Loucy (cell line): Measurements from ENCODE around the gene OVOL2.

Source experiments
- H2AFZ ChIP-seq: fragments of 200-600 bp; sonication (generic); 2 replicates; pipeline ENCODE4 v1.6.0; 2016; ENCODE audit warnings: antibody characterized with exemption, mild to moderate bottlenecking, low read length, moderate library complexity
- H3F3A ChIP-seq: fragments of 200-600 bp; 2 replicates; pipeline ENCODE4 v1.6.0; 2016; ENCODE audit warnings: antibody characterized with exemption, low read depth, mild to moderate bottlenecking
- H3K27me3 ChIP-seq: fragments of 200-600 bp; sonication (generic); 2 replicates; pipeline ENCODE4 v1.6.1; 2014; ENCODE audit warnings: low read length, mild to moderate bottlenecking; ENCODE audit not compliant: insufficient read depth, poor library complexity, severe bottlenecking
- H3K36me3 ChIP-seq: fragments of 200-600 bp; sonication (generic); 2 replicates; pipeline ENCODE4 v1.6.1; 2016; ENCODE audit warnings: low read length; ENCODE audit not compliant: insufficient read depth
- H3K4me1 ChIP-seq: fragments of 200-600 bp; sonication (generic); 2 replicates; pipeline ENCODE4 v1.5.1; 2014; ENCODE audit warnings: low read length, mild to moderate bottlenecking; ENCODE audit not compliant: insufficient read depth, poor library complexity, severe bottlenecking
- H3K4me2 ChIP-seq: fragments of 200-600 bp; sonication (generic); 2 replicates; pipeline ENCODE4 v1.6.0; 2014; ENCODE audit warnings: antibody characterized with exemption, low read length, low read depth, mild to moderate bottlenecking; ENCODE audit not compliant: poor library complexity, severe bottlenecking
- H3K4me3 ChIP-seq: fragments of 200-600 bp; sonication (generic); 2 replicates; pipeline ENCODE4 v1.5.1; 2014; ENCODE audit warnings: low read length, mild to moderate bottlenecking, mixed read lengths; ENCODE audit not compliant: poor library complexity, severe bottlenecking
- H3K79me2 ChIP-seq: fragments of 200-600 bp; sonication (generic); 2 replicates; pipeline ENCODE4 v1.6.1; 2014; ENCODE audit warnings: low read length; ENCODE audit not compliant: insufficient read depth
- H3K9ac ChIP-seq: fragments of 200-600 bp; sonication (generic); 2 replicates; pipeline ENCODE4 v1.6.0; 2014; ENCODE audit warnings: mild to moderate bottlenecking, low read depth, low read length, moderate library complexity; ENCODE audit not compliant: poor library complexity, severe bottlenecking
- H3K9me2 ChIP-seq: fragments of 200-600 bp; sonication (generic); replicated peaks from 2 replicates; pipeline ENCODE4 v1.6.1; 2016; ENCODE audit warnings: low read depth, low read length, mixed read lengths
- H3K9me3 ChIP-seq: fragments of 200-600 bp; sonication (generic); 2 replicates; pipeline ENCODE4 v1.6.1; 2014; ENCODE audit warnings: mild to moderate bottlenecking, antibody characterized with exemption, low read length, low read depth; ENCODE audit not compliant: insufficient read depth
- H4K20me1 ChIP-seq: fragments of 200-600 bp; sonication (generic); 2 replicates; pipeline ENCODE4 v1.6.0; 2014; ENCODE audit warnings: antibody characterized with exemption, low read length, mild to moderate bottlenecking; ENCODE audit not compliant: insufficient read depth, poor library complexity, severe bottlenecking
- EZH2phosphoT487 ChIP-seq: fragments of 200-600 bp; IDR thresholded peaks from 2 replicates; pipeline ENCODE4 v1.6.1; 2018; ENCODE audit warnings: antibody characterized with exemption, mild to moderate bottlenecking, moderate library complexity, borderline replicate concordance
- TF ChIP-seq, protein P1 (sequence below): fragments of 200-600 bp; sonication (generic); conservative IDR thresholded peaks from 2 replicates; pipeline ENCODE4 v1.5.1; 2014; ENCODE audit warnings: mild to moderate bottlenecking, antibody characterized with exemption, low read length

Gene OVOL2

DNA sequence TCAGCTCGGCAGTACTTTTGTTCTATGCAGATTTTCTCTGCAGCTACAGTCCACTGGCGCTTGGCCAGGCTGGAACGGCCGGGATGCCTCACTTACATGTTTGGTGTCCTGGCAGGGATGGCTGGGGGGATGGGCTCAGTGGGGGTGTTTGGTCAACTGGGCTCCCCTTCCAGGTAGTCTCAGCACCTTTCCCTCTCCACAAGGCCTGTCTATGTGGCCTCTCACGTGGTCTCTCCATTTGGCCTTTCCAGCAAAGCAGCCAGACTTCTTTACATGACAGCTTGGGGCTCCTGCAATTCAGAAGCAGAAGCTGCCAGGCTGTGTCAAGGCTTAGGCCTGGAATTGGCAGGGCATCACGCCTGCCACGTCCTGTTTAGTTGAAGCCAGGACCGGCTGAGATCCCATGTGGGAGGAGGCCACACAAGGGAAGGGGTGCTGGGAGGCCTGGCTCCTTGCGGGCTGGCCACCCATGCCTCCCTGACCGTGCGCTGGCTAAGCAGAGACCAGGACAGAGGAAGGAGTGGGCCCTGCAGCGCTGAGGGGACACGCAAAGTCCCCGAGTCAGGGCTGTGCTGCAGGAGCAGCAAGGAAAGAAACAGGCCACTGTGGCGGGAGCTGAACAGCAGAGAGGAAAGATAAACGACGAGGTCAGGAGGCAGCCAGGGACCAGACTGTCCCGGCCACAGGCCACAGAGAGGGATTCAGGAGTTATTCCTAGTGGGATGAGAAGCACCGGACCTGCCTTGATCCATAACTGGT, 50.0 kb downstream of the OVOL2 start:
- H3K27me3 ChIP-seq, result no peaks in the 10 kb centered on the region
- no peak for TF ChIP-seq EZH2phosphoT487
- TF ChIP-seq, protein P1, sequence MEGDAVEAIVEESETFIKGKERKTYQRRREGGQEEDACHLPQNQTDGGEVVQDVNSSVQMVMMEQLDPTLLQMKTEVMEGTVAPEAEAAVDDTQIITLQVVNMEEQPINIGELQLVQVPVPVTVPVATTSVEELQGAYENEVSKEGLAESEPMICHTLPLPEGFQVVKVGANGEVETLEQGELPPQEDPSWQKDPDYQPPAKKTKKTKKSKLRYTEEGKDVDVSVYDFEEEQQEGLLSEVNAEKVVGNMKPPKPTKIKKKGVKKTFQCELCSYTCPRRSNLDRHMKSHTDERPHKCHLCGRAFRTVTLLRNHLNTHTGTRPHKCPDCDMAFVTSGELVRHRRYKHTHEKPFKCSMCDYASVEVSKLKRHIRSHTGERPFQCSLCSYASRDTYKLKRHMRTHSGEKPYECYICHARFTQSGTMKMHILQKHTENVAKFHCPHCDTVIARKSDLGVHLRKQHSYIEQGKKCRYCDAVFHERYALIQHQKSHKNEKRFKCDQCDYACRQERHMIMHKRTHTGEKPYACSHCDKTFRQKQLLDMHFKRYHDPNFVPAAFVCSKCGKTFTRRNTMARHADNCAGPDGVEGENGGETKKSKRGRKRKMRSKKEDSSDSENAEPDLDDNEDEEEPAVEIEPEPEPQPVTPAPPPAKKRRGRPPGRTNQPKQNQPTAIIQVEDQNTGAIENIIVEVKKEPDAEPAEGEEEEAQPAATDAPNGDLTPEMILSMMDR, result no peak
- H2AFZ ChIP-seq, result no peak overlapping the region
- H3K4me3 ChIP-seq, result no peak overlapping the region
- no peaks in the 10 kb centered on the region for H3K4me1 ChIP-seq
- no peaks in the 10 kb centered on the region for H3K9me2 ChIP-seq
- no peaks in the 10 kb centered on the region for H3K79me2 ChIP-seq
- no peak overlapping the region for H3K4me2 ChIP-seq
- no peak overlapping the region for H3K9ac ChIP-seq
- H4K20me1 ChIP-seq, result no peaks in the 10 kb centered on the region
- no peaks in the 10 kb centered on the region for H3F3A ChIP-seq
- H3K36me3 ChIP-seq, result no peaks in the 10 kb centered on the region
- no peaks in the 10 kb centered on the region for H3K9me3 ChIP-seq

DNA sequence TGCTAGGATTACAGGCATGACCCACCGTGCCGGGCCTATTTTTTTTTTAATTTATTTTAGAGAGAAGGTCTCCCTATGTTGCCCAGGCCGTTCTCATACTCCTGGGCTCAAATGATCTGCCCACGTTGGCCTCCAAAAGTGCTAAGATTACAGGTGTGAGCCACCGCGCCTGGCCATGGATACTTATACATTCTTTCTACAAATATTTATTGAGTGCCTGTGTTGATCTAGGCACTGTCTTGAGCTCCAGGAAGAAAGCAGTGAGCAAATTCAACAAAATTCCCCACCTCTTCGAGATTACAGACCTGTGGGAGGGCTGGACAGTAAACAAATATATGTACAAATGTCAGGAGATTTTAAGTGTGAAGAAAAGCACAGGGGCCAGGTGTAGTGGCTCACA, 51.0 kb downstream of the OVOL2 start:
- Histone ChIP-seq H2AFZ (no peak overlapping the region), H3K4me3 (no peak overlapping the region), H3F3A (no peaks in the 10 kb centered on the region), H3K4me2 (no peak overlapping the region), H3K79me2 (no peaks in the 10 kb centered on the region), H3K9me3 (no peaks in the 10 kb centered on the region), H3K9ac (no peak overlapping the region), H4K20me1 (no peaks in the 10 kb centered on the region), H3K36me3 (no peaks in the 10 kb centered on the region), H3K4me1 (no peaks in the 10 kb centered on the region), H3K27me3 (no peaks in the 10 kb centered on the region), H3K9me2 (no peaks in the 10 kb centered on the region)
- TF ChIP-seq, protein P1, result no peak
- no peak for TF ChIP-seq EZH2phosphoT487

DNA sequence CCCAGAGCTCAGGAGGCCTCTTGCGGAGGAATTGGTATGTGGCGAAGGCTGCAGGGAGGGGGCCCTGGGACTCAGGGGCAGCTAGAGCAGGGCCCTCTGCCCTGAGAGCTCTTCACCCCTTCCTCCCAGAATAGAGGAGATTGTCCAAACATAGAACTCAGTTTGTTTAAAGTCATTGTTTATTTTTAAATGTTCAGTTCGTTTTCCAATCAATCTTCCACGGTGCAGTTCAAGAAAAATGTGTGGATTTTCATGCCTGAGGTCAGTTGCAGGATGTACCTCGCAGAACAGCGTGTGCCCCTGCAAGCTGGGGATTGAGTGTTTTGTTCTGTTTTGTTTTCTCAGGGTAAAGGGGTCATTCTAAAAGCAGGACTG, 51.7 kb downstream of the OVOL2 start:
- no peak for TF ChIP-seq EZH2phosphoT487
- TF ChIP-seq, protein P1, result no peak
- no peak overlapping the region for H3K4me2 ChIP-seq

More for the DNA sequence above, 51.7 kb downstream of the OVOL2 start:
- H3K9ac ChIP-seq, result no peak overlapping the region
- no peaks in the 10 kb centered on the region for H3K79me2 ChIP-seq
- no peaks in the 10 kb centered on the region for H3K27me3 ChIP-seq
- no peaks in the 10 kb centered on the region for H3F3A ChIP-seq
- H3K4me1 ChIP-seq, result no peaks in the 10 kb centered on the region
- H3K4me3 ChIP-seq, result no peak overlapping the region
- H3K36me3 ChIP-seq, result no peaks in the 10 kb centered on the region
- no peaks in the 10 kb centered on the region for H4K20me1 ChIP-seq
- no peaks in the 10 kb centered on the region for H3K9me2 ChIP-seq
- no peak overlapping the region for H2AFZ ChIP-seq
- H3K9me3 ChIP-seq, result no peaks in the 10 kb centered on the region
